Gastroesophageal sphincter (tissue), 3 donors: ENCODE data around the gene BRWD1.

Source experiments
- EP300 ChIP-seq: sonication (generic); formaldehyde crosslinking; IDR thresholded peaks from one replicate; pipeline ENCODE4 v1.6.1; 2017; ENCODE audit warnings: antibody characterized with exemption, mild to moderate bottlenecking
- POLR2A ChIP-seq, 2 donors: fragments of 450-650 bp; IDR thresholded peaks; one replicate each; pipeline ENCODE4 v1.6.1; 2017; ENCODE audit warnings: antibody characterized with exemption in 2 of 2, mild to moderate bottlenecking in 2 of 2, moderate library complexity in 1 of 2
- POLR2AphosphoS5 ChIP-seq: sonication (generic); formaldehyde crosslinking; IDR thresholded peaks from one replicate; pipeline ENCODE4 v1.6.1; 2017; ENCODE audit warnings: antibody characterized with exemption
- TF ChIP-seq, protein P1 (sequence below), 4 experiments: fragments of 200-600 bp in 2 of 4; fragments of 450-650 bp in 2 of 4; sonication (generic) in 1 of 4; IDR thresholded peaks; one replicate each; pipeline ENCODE4 v1.5.1; 2017 to 2019; ENCODE audit warnings: antibody characterized with exemption in 4 of 4, mild to moderate bottlenecking in 2 of 4, moderate library complexity in 2 of 4

DNA sequence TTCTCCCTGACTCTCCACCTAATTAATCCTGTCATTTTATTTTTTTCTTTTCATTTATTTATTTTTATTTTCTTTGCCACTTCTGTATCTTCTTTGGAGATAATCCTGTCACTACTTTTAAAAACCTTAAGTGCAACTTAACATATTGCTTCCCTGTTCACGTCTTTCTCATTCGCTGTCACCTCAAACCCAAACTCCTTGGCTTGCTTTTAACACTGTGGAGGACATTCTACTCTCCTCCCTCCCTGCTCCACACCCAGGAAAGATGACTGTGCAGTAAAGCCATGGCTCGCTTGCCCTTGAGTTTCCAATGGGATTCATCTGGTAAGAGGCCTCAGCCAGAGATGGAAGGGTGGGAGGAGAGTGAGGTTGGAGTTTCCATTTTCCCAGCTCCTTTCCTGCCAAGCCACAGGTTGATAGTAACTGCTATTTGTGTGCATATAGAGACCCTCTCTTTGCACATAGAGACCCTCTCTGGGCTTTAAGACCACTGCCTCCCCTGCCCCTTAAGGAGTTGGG lies 6.4 kb upstream of the BRWD1 start:
- TF ChIP-seq, protein P1, sequence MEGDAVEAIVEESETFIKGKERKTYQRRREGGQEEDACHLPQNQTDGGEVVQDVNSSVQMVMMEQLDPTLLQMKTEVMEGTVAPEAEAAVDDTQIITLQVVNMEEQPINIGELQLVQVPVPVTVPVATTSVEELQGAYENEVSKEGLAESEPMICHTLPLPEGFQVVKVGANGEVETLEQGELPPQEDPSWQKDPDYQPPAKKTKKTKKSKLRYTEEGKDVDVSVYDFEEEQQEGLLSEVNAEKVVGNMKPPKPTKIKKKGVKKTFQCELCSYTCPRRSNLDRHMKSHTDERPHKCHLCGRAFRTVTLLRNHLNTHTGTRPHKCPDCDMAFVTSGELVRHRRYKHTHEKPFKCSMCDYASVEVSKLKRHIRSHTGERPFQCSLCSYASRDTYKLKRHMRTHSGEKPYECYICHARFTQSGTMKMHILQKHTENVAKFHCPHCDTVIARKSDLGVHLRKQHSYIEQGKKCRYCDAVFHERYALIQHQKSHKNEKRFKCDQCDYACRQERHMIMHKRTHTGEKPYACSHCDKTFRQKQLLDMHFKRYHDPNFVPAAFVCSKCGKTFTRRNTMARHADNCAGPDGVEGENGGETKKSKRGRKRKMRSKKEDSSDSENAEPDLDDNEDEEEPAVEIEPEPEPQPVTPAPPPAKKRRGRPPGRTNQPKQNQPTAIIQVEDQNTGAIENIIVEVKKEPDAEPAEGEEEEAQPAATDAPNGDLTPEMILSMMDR (IDR thresholded peaks at IDR 0.05), result no peak
- TF ChIP-seq POLR2AphosphoS5 (no peak), POLR2A (IDR thresholded peaks at IDR 0.05) (no peak), EP300 (no peak)
